MCF 10A (cell line): ENCODE results near the gene TMC4. TPM values are rescaled to one million over a fixed set of nuclear protein-coding genes. Genes with fewer than 3 reads are reported as not detected.
"Not testable (repeated sequence)": the region's sequence is repeated elsewhere in the genome, so short reads cannot be mapped to it uniquely, and the experiment has no call there.

ENCODE experiments used
- BruUV-seq: library from RNA; stranded (reverse); fragments of 400-500 nt; replicated peaks from 2 replicates; lab custom pipeline; 2021; lab: Mats Ljungman, UMichigan
- CTCF ChIA-PET: fragments of 300-600 bp; sonication (Branson Sonifier 250); formaldehyde crosslinking; extraction: SDS; loops from one replicate; lab custom pipeline; 2021; ENCODE audit warnings: antibody characterized with exemption, inconsistent platforms; lab: Yijun Ruan, JAX
- POLR2A ChIA-PET: fragments of 300-600, 350-650 bp; sonication (Branson Sonifier 250); formaldehyde crosslinking; extraction: SDS; loops from one replicate; lab custom pipeline; 2020; ENCODE audit warnings: antibody characterized with exemption, inconsistent platforms; lab: Yijun Ruan, JAX
- DNase-seq: peaks from one replicate; pipeline ENCODE4 v3.0.0-alpha.2; 2018; ENCODE audit not compliant: unreplicated experiment
- H3K27ac Mint-ChIP-seq: one replicate; pipeline ENCODE4 v1.8.0; 2022; ENCODE audit warnings: mild to moderate bottlenecking, low read depth, mixed read lengths; ENCODE audit not compliant: unreplicated experiment
- H3K27me3 Mint-ChIP-seq: one replicate; pipeline ENCODE4 v1.8.0; 2022; ENCODE audit warnings: mixed read lengths; ENCODE audit not compliant: insufficient read depth, unreplicated experiment
- H3K36me3 Mint-ChIP-seq: one replicate; pipeline ENCODE4 v1.8.0; 2022; ENCODE audit warnings: mild to moderate bottlenecking, moderate library complexity, mixed read lengths; ENCODE audit not compliant: insufficient read depth, unreplicated experiment
- H3K4me1 Mint-ChIP-seq: one replicate; pipeline ENCODE4 v1.8.0; 2022; ENCODE audit warnings: mixed read lengths; ENCODE audit not compliant: insufficient read depth, unreplicated experiment
- H3K4me3 Mint-ChIP-seq: one replicate; pipeline ENCODE4 v1.8.0; 2022; ENCODE audit warnings: mild to moderate bottlenecking, moderate library complexity, mixed read lengths; ENCODE audit not compliant: unreplicated experiment
- H3K9me3 Mint-ChIP-seq: one replicate; pipeline ENCODE4 v1.8.0; 2022; ENCODE audit warnings: mixed read lengths; ENCODE audit not compliant: unreplicated experiment
- CTCF ChIP-seq: fragments of 200-600 bp; IDR thresholded peaks from one replicate; pipeline ENCODE4 v1.8.0; 2022; ENCODE audit warnings: antibody characterized with exemption, mild to moderate bottlenecking; ENCODE audit not compliant: unreplicated experiment
- intact Hi-C: fragments of 100-400 bp; cut with micrococcal nuclease; formaldehyde crosslinking; loops from 2 replicates; pipeline ENCODE4 v1.14.1; 2022
- total RNA-seq: library from RNA; stranded (reverse); gene quantifications from 2 replicates; pipeline ENCODE4 v1.2.3, GENCODE V29; 2022

Gene TMC4
- total RNA-seq, 1 experiment from 2014 or later, result 6.1 TPM

DNA sequence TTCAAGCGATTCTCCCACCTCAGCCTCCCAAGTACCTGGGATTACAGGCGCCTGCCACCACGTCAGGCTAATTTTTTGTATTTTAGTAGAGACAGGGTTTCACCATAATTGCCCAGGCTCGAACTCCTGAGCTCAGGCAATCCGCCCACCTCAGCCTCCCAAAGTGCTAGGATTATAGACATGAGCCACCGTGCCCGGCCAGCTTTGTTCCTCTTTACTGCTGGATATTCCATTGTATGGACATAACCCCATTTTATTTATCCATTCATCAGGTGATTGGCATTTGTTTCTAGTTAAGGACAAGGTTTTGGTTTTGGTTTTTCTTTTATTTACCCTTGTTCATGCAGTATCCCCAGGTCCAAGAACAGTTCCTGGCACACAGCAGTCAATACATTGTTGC, 23.6 kb upstream of the TMC4 start:
- no peaks in the 10 kb centered on the region for H3K27me3 Mint-ChIP-seq
- no peak overlapping the region for H3K4me3 Mint-ChIP-seq
- TF ChIP-seq CTCF, result no peak
- no peaks in the 10 kb centered on the region for H3K9me3 Mint-ChIP-seq
- BruUV-seq, result no TSS peak
- H3K27ac Mint-ChIP-seq, result peak overlapping the region; percentile 47
- ChIA-PET POLR2A (interaction anchor here (0.9 to 1.0 kb wide), 3 partner anchors 12 to 23 kb away, joined by 3 to 6 read pairs (median 4); partner anchors contain the start of gene TMC4), CTCF (no interaction called here)
- DNase-seq, result no peak
- peaks cover 11% of the 10 kb centered on the region for H3K4me1 Mint-ChIP-seq
- intact Hi-C loops, result no loop called here
- peaks cover 54% of the 10 kb centered on the region for H3K36me3 Mint-ChIP-seq

GRCh38 chr19:54194463-54194862, 21.5 kb upstream of the TMC4 start:
- not testable (repeated sequence) for BruUV-seq, H3K4me3 Mint-ChIP-seq, H3K27ac Mint-ChIP-seq, H3K27me3 Mint-ChIP-seq, DNase-seq, H3K9me3 Mint-ChIP-seq
- ChIA-PET POLR2A (interaction anchor here (0.6 to 9.1 kb wide), 2 partner anchors 10 to 1272 kb away, joined by 3 to 324 read pairs; partner anchors contain the start of gene RPS9), CTCF (interaction anchor here (0.6 to 0.9 kb wide), 2 partner anchors 21 to 249 kb away, joined by 3 to 4 read pairs; no protein-coding TSS in a partner anchor)
- H3K36me3 Mint-ChIP-seq, result peaks cover 57% of the 10 kb centered on the region
- intact Hi-C loops, result loop anchor here (5.0 kb wide), 1 partner anchor 1413 kb away; the partner anchor contains the start of gene ZNF865
- peaks cover 11% of the 10 kb centered on the region for H3K4me1 Mint-ChIP-seq

- POLR2A ChIA-PET, result interaction anchor here (9.1 kb wide), 1 partner anchor 11 kb away, joined by 324 read pairs; the partner anchor contains the start of gene RPS9
- H3K27ac Mint-ChIP-seq, result no peak overlapping the region
- intact Hi-C loops, result loop anchor here (5.0 kb wide), 1 partner anchor 1414 kb away; the partner anchor contains the start of gene ZNF865
Observed at GRCh38 chr19:54193011-54193410, 20.1 kb upstream of the TMC4 start.

GRCh38 chr19:54191811-54192453, 19.0 kb upstream of the TMC4 start:
- DNase-seq, result no peak
- ChIA-PET POLR2A (interaction anchor here (0.7 to 9.1 kb wide), 7 partner anchors 10 to 257 kb away, joined by 3 to 324 read pairs (median 4); partner anchors contain the start of genes CNOT3, LENG8 and RPS9), CTCF (interaction anchor here (0.5 to 0.7 kb wide), 5 partner anchors 16 to 88 kb away, joined by 3 to 4 read pairs (median 3); no protein-coding TSS in a partner anchor)
- intact Hi-C loops, result loop anchor here (5.0 kb wide), 1 partner anchor 1415 kb away; the partner anchor contains the start of gene ZNF865
- BruUV-seq, result no TSS peak
- Mint-ChIP-seq H3K4me3 (peak overlapping the region; percentile 85), H3K36me3 (peaks cover 57% of the 10 kb centered on the region), H3K4me1 (peaks cover 16% of the 10 kb centered on the region), H3K27me3 (no peaks in the 10 kb centered on the region), H3K27ac (peak overlapping the region; percentile 100), H3K9me3 (no peaks in the 10 kb centered on the region)
- no peak for TF ChIP-seq CTCF

More at GRCh38 chr19:54193011-54193410, 20.1 kb upstream of the TMC4 start:
- DNase-seq, result no peak
- Mint-ChIP-seq H3K27me3 (no peaks in the 10 kb centered on the region), H3K9me3 (no peaks in the 10 kb centered on the region), H3K4me1 (peaks cover 11% of the 10 kb centered on the region), H3K36me3 (peaks cover 57% of the 10 kb centered on the region), H3K4me3 (peak overlapping the region; percentile 85)
- no peak for TF ChIP-seq CTCF
- no TSS peak for BruUV-seq
- CTCF ChIA-PET, result interaction anchor here (0.7 kb wide), 1 partner anchor 15 kb away, joined by 3 read pairs; no protein-coding TSS in a partner anchor
